ENCODE results near the gene PRSS53.

DNA sequence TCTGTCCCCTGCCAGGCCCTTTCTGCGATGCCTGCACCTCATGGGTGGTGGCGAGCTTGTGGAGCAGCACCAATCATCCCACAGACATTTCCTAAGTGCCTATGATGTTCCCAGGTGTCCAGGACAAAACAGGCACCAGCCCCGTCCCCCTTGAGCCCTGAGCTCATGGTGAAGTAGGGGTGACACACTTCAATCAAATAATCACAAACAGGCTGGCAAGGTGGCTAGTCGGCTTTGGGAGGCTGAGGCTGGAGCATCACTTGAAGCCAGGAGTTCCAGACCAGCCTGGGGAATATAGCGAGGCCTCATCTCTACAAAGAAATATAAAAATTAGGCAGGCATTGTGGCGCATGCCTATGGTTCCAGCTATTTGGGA lies 47.5 kb upstream of the PRSS53 start:
- TF ChIP-seq, protein P1, sequence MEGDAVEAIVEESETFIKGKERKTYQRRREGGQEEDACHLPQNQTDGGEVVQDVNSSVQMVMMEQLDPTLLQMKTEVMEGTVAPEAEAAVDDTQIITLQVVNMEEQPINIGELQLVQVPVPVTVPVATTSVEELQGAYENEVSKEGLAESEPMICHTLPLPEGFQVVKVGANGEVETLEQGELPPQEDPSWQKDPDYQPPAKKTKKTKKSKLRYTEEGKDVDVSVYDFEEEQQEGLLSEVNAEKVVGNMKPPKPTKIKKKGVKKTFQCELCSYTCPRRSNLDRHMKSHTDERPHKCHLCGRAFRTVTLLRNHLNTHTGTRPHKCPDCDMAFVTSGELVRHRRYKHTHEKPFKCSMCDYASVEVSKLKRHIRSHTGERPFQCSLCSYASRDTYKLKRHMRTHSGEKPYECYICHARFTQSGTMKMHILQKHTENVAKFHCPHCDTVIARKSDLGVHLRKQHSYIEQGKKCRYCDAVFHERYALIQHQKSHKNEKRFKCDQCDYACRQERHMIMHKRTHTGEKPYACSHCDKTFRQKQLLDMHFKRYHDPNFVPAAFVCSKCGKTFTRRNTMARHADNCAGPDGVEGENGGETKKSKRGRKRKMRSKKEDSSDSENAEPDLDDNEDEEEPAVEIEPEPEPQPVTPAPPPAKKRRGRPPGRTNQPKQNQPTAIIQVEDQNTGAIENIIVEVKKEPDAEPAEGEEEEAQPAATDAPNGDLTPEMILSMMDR (IDR thresholded peaks at IDR 0.05), result no peak
- no peak for TF ChIP-seq POLR2A (IDR thresholded peaks at IDR 0.05)

All from testis (tissue), 2 donors.